ENCODE data around the gene DSCAM. TPM values are rescaled to one million over a fixed set of nuclear protein-coding genes. Genes with fewer than 3 reads are reported as not detected.

Gene DSCAM
- total RNA-seq, 1 donor from 2014 or later = not detected

DNA sequence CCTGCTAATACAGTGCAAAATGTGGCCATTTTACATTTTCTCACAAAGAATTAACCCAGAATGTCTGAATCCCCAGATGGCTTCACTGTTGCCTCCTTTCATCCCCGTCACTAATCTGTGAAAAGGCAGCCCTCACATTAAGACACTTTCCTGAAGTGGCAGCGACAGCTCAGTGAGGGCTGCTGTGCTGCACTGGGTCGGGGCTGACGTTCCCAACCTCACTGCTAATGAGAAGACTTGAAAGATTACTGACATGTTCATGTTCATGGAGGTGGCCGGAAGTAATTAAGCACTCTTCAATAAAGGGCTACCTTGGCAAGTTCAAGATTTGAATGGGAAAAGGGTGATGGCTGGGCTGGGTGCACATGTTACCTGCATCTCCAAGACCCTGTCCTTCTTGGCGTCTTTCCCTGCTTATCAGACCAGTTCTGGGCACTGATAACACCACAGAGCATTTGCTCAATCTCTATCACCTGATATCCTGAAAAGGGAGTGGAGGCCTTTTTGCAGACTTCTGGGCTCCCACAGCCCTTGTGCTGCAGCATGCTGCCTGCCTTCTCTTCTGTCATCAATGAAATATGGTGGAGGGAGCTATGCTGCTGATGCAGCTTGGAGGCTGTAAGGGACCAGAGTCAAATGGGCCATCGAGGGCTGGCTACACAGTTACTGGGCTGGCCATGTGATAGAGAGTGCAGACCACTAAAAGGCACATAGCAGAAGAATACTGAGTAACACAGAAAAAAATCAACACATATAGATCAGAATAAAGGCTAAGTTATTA lies 596.3 kb downstream of the DSCAM start:
- Histone ChIP-seq H3K27ac (no peak overlapping the region), H3K9me3 (no peaks in the 10 kb centered on the region), H3K27me3 (no peaks in the 10 kb centered on the region), H3K4me3 (no peak overlapping the region), H3K36me3 (no peaks in the 10 kb centered on the region), H3K4me1 (no peaks in the 10 kb centered on the region)
- no peak for DNase-seq (ENCODE audit: extremely low spot score in 2 of 2)
- TF ChIP-seq POLR2A (IDR thresholded peaks at IDR 0.05) = no peak
- no peak for TF ChIP-seq POLR2AphosphoS5 (IDR thresholded peaks at IDR 0.05; ENCODE audit: insufficient read depth in 1 of 2, low read depth in 1 of 2)
- TF ChIP-seq, protein P1, sequence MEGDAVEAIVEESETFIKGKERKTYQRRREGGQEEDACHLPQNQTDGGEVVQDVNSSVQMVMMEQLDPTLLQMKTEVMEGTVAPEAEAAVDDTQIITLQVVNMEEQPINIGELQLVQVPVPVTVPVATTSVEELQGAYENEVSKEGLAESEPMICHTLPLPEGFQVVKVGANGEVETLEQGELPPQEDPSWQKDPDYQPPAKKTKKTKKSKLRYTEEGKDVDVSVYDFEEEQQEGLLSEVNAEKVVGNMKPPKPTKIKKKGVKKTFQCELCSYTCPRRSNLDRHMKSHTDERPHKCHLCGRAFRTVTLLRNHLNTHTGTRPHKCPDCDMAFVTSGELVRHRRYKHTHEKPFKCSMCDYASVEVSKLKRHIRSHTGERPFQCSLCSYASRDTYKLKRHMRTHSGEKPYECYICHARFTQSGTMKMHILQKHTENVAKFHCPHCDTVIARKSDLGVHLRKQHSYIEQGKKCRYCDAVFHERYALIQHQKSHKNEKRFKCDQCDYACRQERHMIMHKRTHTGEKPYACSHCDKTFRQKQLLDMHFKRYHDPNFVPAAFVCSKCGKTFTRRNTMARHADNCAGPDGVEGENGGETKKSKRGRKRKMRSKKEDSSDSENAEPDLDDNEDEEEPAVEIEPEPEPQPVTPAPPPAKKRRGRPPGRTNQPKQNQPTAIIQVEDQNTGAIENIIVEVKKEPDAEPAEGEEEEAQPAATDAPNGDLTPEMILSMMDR (IDR thresholded peaks at IDR 0.05) = no peak
- intact Hi-C loops (cut with DNase I) = no loop called here

DNA sequence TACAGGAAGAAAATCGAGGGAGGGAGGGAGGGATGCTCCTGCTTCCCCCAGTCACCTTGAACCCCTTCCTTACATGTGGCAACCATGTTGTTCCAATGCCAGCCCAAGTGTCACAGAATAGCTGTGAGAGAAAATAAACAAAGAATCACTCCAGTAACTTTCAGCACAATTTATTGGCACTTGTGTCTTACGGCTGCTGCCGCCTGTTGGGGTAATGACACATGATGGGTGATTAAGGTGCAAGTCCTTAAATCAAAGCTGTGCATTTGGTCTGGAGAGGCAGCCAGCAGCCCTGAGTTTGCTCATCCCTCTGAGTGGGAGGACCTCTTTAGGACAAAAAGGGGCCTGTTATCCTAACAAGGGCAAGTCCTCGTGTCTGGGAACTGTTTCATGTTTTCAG lies 602.0 kb downstream of the DSCAM start:
- no peak overlapping the region for H3K27ac ChIP-seq
- H3K27me3 ChIP-seq = no peaks in the 10 kb centered on the region
- no peaks in the 10 kb centered on the region for H3K36me3 ChIP-seq
- no peak for TF ChIP-seq POLR2AphosphoS5 (IDR thresholded peaks at IDR 0.05; ENCODE audit: insufficient read depth in 1 of 2, low read depth in 1 of 2)
- no peak for DNase-seq (ENCODE audit: extremely low spot score in 2 of 2)
- no peaks in the 10 kb centered on the region for H3K4me1 ChIP-seq
- no peak overlapping the region for H3K4me3 ChIP-seq
- H3K9me3 ChIP-seq = no peaks in the 10 kb centered on the region
- intact Hi-C loops (cut with DNase I) = no loop called here

DNA sequence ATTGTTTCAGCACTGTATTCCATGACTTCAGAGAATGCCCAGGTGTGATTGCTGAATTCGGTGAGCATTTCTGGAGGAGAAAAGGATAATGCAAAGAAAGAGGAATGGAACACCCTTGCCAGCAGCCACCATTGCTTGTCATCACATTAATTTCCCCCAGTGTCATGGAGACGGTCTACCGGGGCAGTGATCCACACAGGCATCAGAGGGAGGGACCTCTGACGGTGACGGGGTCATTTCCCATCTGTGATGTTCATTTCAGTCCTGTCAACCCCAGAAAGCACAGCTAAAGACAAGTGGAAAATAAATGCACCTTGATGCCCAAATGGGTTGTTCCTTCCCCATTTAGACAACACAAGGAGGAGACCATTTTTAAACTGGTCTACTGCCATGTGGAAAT lies 603.3 kb downstream of the DSCAM start:
- Histone ChIP-seq H3K9me3 (no peaks in the 10 kb centered on the region), H3K27me3 (no peaks in the 10 kb centered on the region), H3K27ac (no peak overlapping the region), H3K36me3 (no peaks in the 10 kb centered on the region), H3K4me1 (no peaks in the 10 kb centered on the region), H3K4me3 (no peak overlapping the region)
- TF ChIP-seq, protein P1 (IDR thresholded peaks at IDR 0.05) = no peak
- intact Hi-C loops (cut with DNase I) = no loop called here
- DNase-seq (ENCODE audit: extremely low spot score in 2 of 2) = no peak

DNA sequence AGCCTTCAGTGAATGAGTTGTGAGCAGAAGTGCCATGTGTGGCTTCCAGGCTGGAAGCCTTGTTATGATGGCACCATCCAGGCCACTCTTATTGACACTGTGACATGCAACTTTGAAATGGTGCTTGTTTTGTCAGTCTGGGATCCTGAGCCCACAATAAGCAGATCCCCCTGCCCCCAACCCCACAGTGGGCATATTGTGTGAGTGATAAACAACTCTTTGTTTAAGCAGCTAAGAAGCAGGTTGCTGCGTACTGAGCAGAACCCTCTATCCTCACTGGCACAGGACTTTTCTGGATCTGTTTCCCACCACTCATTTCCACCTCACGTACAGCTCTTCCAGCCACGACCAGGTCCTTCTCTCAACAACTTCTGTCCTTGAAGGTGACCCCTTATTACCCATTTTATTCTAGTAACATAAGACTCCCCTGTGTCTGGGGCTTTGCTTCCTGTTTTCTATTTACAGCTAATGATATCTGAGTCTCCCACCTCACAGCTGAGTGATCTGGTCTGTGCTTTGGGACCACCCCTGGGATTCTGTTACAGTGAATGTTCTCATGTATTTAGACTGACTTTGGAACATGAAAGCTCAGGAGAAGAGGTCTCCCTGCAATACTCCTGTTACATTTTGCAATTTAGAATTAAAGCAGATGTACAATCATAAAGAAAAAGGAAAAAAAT lies 604.2 kb downstream of the DSCAM start:
- intact Hi-C loops (cut with DNase I) = no loop called here

DNA sequence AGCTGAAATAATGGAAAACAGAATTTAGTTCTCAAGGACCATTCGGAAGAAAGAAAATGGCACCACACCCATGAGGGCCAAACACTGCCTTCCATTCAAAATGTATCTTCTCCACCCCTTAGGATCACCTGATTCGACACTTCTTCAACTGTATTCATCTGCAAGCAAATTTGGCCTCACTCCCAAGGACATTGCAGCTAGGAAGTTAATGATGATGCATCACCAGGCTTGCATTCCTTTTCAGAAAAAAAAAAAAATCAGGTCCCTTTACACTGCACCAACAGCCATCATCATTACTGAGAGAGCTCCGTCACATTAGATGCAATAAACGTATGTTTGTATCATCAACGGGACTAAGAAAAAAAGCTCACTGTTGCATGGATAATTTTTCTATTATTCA lies 611.4 kb downstream of the DSCAM start:
- Histone ChIP-seq H3K4me1 (no peaks in the 10 kb centered on the region), H3K4me3 (no peak overlapping the region), H3K27me3 (no peaks in the 10 kb centered on the region), H3K36me3 (no peaks in the 10 kb centered on the region), H3K27ac (no peak overlapping the region), H3K9me3 (no peaks in the 10 kb centered on the region)
- DNase-seq (ENCODE audit: extremely low spot score in 2 of 2) = no peak
- TF ChIP-seq POLR2AphosphoS5 (IDR thresholded peaks at IDR 0.05; ENCODE audit: insufficient read depth in 1 of 2, low read depth in 1 of 2) = no peak
- intact Hi-C loops (cut with DNase I) = no loop called here

More for the DNA sequence above, 604.2 kb downstream of the DSCAM start:
- DNase-seq (ENCODE audit: extremely low spot score in 2 of 2) = no peak
- Histone ChIP-seq H3K27ac (no peak overlapping the region), H3K27me3 (no peaks in the 10 kb centered on the region), H3K36me3 (no peaks in the 10 kb centered on the region), H3K9me3 (no peaks in the 10 kb centered on the region), H3K4me3 (no peak overlapping the region), H3K4me1 (no peaks in the 10 kb centered on the region)
- TF ChIP-seq, protein P1 (IDR thresholded peaks at IDR 0.05) = no peak
- no peak for TF ChIP-seq POLR2AphosphoS5 (IDR thresholded peaks at IDR 0.05; ENCODE audit: insufficient read depth in 1 of 2, low read depth in 1 of 2)
- TF ChIP-seq POLR2A (IDR thresholded peaks at IDR 0.05) = no peak

DNA sequence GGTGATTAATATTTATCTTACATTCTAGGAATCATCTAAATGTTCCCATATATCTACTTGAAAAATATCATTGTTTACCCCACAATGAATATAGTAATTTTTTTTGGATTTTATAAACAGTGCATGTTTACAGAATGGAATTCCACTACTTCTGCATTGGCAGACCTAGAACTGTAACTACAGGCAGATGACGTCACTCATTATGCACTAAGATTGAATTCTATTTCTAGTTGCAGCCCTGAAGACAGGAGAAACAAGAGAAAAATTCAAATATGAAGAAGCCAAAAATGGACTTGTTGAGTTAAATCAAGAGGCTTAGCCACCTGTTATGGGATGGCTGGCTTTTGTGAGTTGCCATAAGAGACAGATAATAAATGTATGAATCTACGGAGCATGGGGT lies 615.0 kb downstream of the DSCAM start:
- Histone ChIP-seq H3K27ac (no peak overlapping the region), H3K9me3 (no peaks in the 10 kb centered on the region), H3K4me3 (no peak overlapping the region), H3K27me3 (no peaks in the 10 kb centered on the region), H3K36me3 (no peaks in the 10 kb centered on the region), H3K4me1 (no peaks in the 10 kb centered on the region)
- no peak for DNase-seq (ENCODE audit: extremely low spot score in 2 of 2)
- intact Hi-C loops (cut with DNase I) = no loop called here
- no peak for TF ChIP-seq POLR2A (IDR thresholded peaks at IDR 0.05)
- TF ChIP-seq, protein P1 (IDR thresholded peaks at IDR 0.05) = no peak
- no peak for TF ChIP-seq POLR2AphosphoS5 (IDR thresholded peaks at IDR 0.05; ENCODE audit: insufficient read depth in 1 of 2, low read depth in 1 of 2)

Data from vagina (tissue), 2 donors.